DOHH2 (cell line): ENCODE measurements around the gene N4BP2.
A peak's percentile ranks its signal among the peaks of the same experiment; 100 is the strongest.

ENCODE experiments used
- H3F3A ChIP-seq: fragments of 200-600 bp; sonication (generic), shearing (Covaris generic); 2 replicates; pipeline ENCODE4 v1.6.0; 2016; ENCODE audit warnings: antibody characterized with exemption, mild to moderate bottlenecking; ENCODE audit not compliant: control insufficient read depth, insufficient read depth
- H3K27ac ChIP-seq: fragments of 200-600 bp; sonication (generic); 2 replicates; pipeline ENCODE4 v1.5.1; 2014; ENCODE audit warnings: low read depth, mild to moderate bottlenecking, low read length, moderate library complexity
- H3K27me3 ChIP-seq: fragments of 200-600 bp; sonication (generic); 2 replicates; pipeline ENCODE4 v1.6.1; 2014; ENCODE audit warnings: mild to moderate bottlenecking, low read length, mixed read lengths; ENCODE audit not compliant: control insufficient read depth
- H3K36me3 ChIP-seq: fragments of 200-600 bp; sonication (generic); 2 replicates; pipeline ENCODE4 v1.6.1; 2014; ENCODE audit warnings: mild to moderate bottlenecking, low read length, moderate library complexity, mixed read lengths; ENCODE audit not compliant: control insufficient read depth
- H3K4me1 ChIP-seq: fragments of 200-600 bp; sonication (generic); 2 replicates; pipeline ENCODE4 v1.6.1; 2014; ENCODE audit warnings: mild to moderate bottlenecking, low read length, mixed read lengths; ENCODE audit not compliant: control insufficient read depth
- H3K4me2 ChIP-seq: fragments of 200-600 bp; sonication (generic); 2 replicates; pipeline ENCODE4 v1.6.0; 2014; ENCODE audit warnings: mild to moderate bottlenecking, low read length, moderate library complexity
- H3K4me3 ChIP-seq: fragments of 200-600 bp; sonication (generic); 2 replicates; pipeline ENCODE4 v1.5.1; 2014; ENCODE audit warnings: mild to moderate bottlenecking, low read length, mixed read lengths
- H3K79me2 ChIP-seq: fragments of 200-600 bp; sonication (generic); 2 replicates; pipeline ENCODE4 v1.6.1; 2014; ENCODE audit warnings: mild to moderate bottlenecking, low read length, mixed read lengths; ENCODE audit not compliant: control insufficient read depth
- H3K9me2 ChIP-seq: fragments of 200-600 bp; sonication (generic); replicated peaks from 2 replicates; pipeline ENCODE4 v1.6.1; 2014; ENCODE audit warnings: mild to moderate bottlenecking, low read length, mixed read lengths; ENCODE audit not compliant: control insufficient read depth
- H3K9me3 ChIP-seq: fragments of 200-600 bp; sonication (generic); 2 replicates; pipeline ENCODE4 v1.6.1; 2014; ENCODE audit warnings: antibody characterized with exemption, low read length, mixed read lengths; ENCODE audit not compliant: control insufficient read depth, insufficient read depth
- H4K20me1 ChIP-seq: fragments of 200-600 bp; sonication (generic); 2 replicates; pipeline ENCODE4 v1.6.0; 2014; ENCODE audit warnings: low read depth, mild to moderate bottlenecking, antibody characterized with exemption, low read length, moderate library complexity; ENCODE audit not compliant: control insufficient read depth, insufficient read depth
- CTCF ChIP-seq: fragments of 200-600 bp; sonication (generic); IDR thresholded peaks from one replicate; pipeline ENCODE4 v1.5.1; 2014; ENCODE audit warnings: antibody characterized with exemption, mild to moderate bottlenecking, low read depth, low read length; ENCODE audit not compliant: poor library complexity, severe bottlenecking
- EZH2phosphoT487 ChIP-seq: fragments of 200-600 bp; sonication (generic); IDR thresholded peaks from 2 replicates; pipeline ENCODE4 v1.6.1; 2017; ENCODE audit warnings: borderline replicate concordance, mild to moderate bottlenecking, antibody characterized with exemption, low read length, moderate library complexity, mixed read lengths

Gene N4BP2

GRCh38 chr4:40190880-40191815, 134.5 kb downstream of the N4BP2 start:
- TF ChIP-seq EZH2phosphoT487 (no peak), CTCF (no peak)
- Histone ChIP-seq H3K27ac (peak overlapping the region; percentile 100), H3K79me2 (peaks cover 98% of the 10 kb centered on the region), H3K4me2 (peak overlapping the region; percentile 99), H3F3A (peaks cover 65% of the 10 kb centered on the region), H3K4me1 (peaks cover 91% of the 10 kb centered on the region), H3K27me3 (no peaks in the 10 kb centered on the region), H3K36me3 (peaks cover 24% of the 10 kb centered on the region), H3K9me2 (no peaks in the 10 kb centered on the region), H3K9me3 (no peaks in the 10 kb centered on the region), H3K4me3 (peak overlapping the region; percentile 90), H4K20me1 (no peaks in the 10 kb centered on the region)

- H3F3A ChIP-seq: peaks cover 62% of the 10 kb centered on the region
Measured at GRCh38 chr4:40192114-40193015, 135.7 kb downstream of the N4BP2 start.

GRCh38 chr4:40193016-40193571, 136.4 kb downstream of the N4BP2 start:
- Histone ChIP-seq H3K79me2 (peaks cover 100% of the 10 kb centered on the region), H3K9me3 (no peaks in the 10 kb centered on the region), H3K27ac (peak overlapping the region; percentile 100), H3F3A (peaks cover 69% of the 10 kb centered on the region), H3K4me2 (peak overlapping the region; percentile 99), H3K4me1 (peaks cover 76% of the 10 kb centered on the region), H3K27me3 (no peaks in the 10 kb centered on the region), H3K9me2 (no peaks in the 10 kb centered on the region), H3K36me3 (peaks cover 37% of the 10 kb centered on the region), H4K20me1 (no peaks in the 10 kb centered on the region), H3K4me3 (peak overlapping the region; percentile 90)
- no peak for TF ChIP-seq EZH2phosphoT487
- no peak for TF ChIP-seq CTCF

More at GRCh38 chr4:40192114-40193015, 135.7 kb downstream of the N4BP2 start:
- peaks cover 83% of the 10 kb centered on the region for H3K4me1 ChIP-seq
- H4K20me1 ChIP-seq: no peaks in the 10 kb centered on the region
- no peaks in the 10 kb centered on the region for H3K9me3 ChIP-seq
- H3K36me3 ChIP-seq: peaks cover 30% of the 10 kb centered on the region
- H3K27me3 ChIP-seq: no peaks in the 10 kb centered on the region
- TF ChIP-seq CTCF (no peak), EZH2phosphoT487 (no peak)
- peak overlapping the region; percentile 99 for H3K4me2 ChIP-seq
- H3K27ac ChIP-seq: peak overlapping the region; percentile 100
- peak overlapping the region; percentile 90 for H3K4me3 ChIP-seq
- H3K79me2 ChIP-seq: peaks cover 100% of the 10 kb centered on the region
- H3K9me2 ChIP-seq: no peaks in the 10 kb centered on the region
